Measurements from ENCODE around the gene SHANK2. TPM values are rescaled to one million over a fixed set of nuclear protein-coding genes. Genes with fewer than 3 reads are reported as not detected.

The SHANK2 gene
- total RNA-seq, 1 donor from 2014 or later = 8.1 TPM

GRCh38 chr11:71247551-71248250 is 4.7 kb downstream of the SHANK2 start:
- Histone ChIP-seq H3F3A (ENCODE audit: low read depth) (peaks cover 41% of the 10 kb centered on the region), H3K9ac (no peak overlapping the region), H3K27ac (no peak overlapping the region), H3K79me2 (ENCODE audit: low read depth) (peaks cover 10% of the 10 kb centered on the region), H3K4me2 (peak overlapping the region; percentile 69), H3K9me3 (ENCODE audit: low read depth) (no peaks in the 10 kb centered on the region), H3K4me3 (no peak overlapping the region), H3K4me1 (peaks cover 40% of the 10 kb centered on the region), H3K27me3 (peaks cover 48% of the 10 kb centered on the region), H2AFZ (replicated peaks) (no peak overlapping the region), H4K20me1 (ENCODE audit: low read depth) (peaks cover 25% of the 10 kb centered on the region), H3K36me3 (no peaks in the 10 kb centered on the region)
- Mint-ChIP-seq H3K36me3 (no peaks in the 10 kb centered on the region), H3K27ac (no peak overlapping the region), H3K27me3 (ENCODE audit: insufficient read depth, low read depth) (peaks cover 34% of the 10 kb centered on the region), H3K9me3 (peaks cover 2% of the 10 kb centered on the region), H3K4me1 (peaks cover 35% of the 10 kb centered on the region), H3K4me3 (no peak overlapping the region)
- TF ChIP-seq EZH2phosphoT487 (IDR thresholded peaks at IDR 0.05) = no peak
- no peak for TF ChIP-seq CTCF (IDR thresholded peaks at IDR 0.05)
- TF ChIP-seq EZH2 (IDR thresholded peaks at IDR 0.05) = no peak
- DNase-seq (ENCODE audit: low spot score) = peak; percentile 77

- Mint-ChIP-seq H3K4me3 (no peak overlapping the region), H3K27ac (no peak overlapping the region), H3K9me3 (peaks cover 2% of the 10 kb centered on the region), H3K36me3 (no peaks in the 10 kb centered on the region), H3K27me3 (ENCODE audit: insufficient read depth, low read depth) (peaks cover 31% of the 10 kb centered on the region), H3K4me1 (peaks cover 41% of the 10 kb centered on the region)
- peaks cover 38% of the 10 kb centered on the region for H3K27me3 ChIP-seq
- H3K36me3 ChIP-seq = no peaks in the 10 kb centered on the region
- no peak overlapping the region for H3K27ac ChIP-seq
- peaks cover 18% of the 10 kb centered on the region for H3K79me2 ChIP-seq (ENCODE audit: low read depth)
- no peaks in the 10 kb centered on the region for H3K9me3 ChIP-seq (ENCODE audit: low read depth)
- peaks cover 41% of the 10 kb centered on the region for H3F3A ChIP-seq (ENCODE audit: low read depth)
- DNase-seq (ENCODE audit: low spot score) = peak; percentile 68
- peak overlapping the region; percentile 10 for H3K4me3 ChIP-seq
- peaks cover 25% of the 10 kb centered on the region for H4K20me1 ChIP-seq (ENCODE audit: low read depth)
- H3K9ac ChIP-seq = no peak overlapping the region
- peaks cover 40% of the 10 kb centered on the region for H3K4me1 ChIP-seq
- peak overlapping the region; percentile 69 for H3K4me2 ChIP-seq
- TF ChIP-seq EZH2phosphoT487 (IDR thresholded peaks at IDR 0.05) = no peak
- TF ChIP-seq CTCF (IDR thresholded peaks at IDR 0.05) = no peak
- TF ChIP-seq EZH2 (IDR thresholded peaks at IDR 0.05) = no peak
- no peak overlapping the region for H2AFZ ChIP-seq (replicated peaks)
These were observed 5.8 kb downstream of the SHANK2 start for GRCh38 chr11:71246559-71246958.

DNA sequence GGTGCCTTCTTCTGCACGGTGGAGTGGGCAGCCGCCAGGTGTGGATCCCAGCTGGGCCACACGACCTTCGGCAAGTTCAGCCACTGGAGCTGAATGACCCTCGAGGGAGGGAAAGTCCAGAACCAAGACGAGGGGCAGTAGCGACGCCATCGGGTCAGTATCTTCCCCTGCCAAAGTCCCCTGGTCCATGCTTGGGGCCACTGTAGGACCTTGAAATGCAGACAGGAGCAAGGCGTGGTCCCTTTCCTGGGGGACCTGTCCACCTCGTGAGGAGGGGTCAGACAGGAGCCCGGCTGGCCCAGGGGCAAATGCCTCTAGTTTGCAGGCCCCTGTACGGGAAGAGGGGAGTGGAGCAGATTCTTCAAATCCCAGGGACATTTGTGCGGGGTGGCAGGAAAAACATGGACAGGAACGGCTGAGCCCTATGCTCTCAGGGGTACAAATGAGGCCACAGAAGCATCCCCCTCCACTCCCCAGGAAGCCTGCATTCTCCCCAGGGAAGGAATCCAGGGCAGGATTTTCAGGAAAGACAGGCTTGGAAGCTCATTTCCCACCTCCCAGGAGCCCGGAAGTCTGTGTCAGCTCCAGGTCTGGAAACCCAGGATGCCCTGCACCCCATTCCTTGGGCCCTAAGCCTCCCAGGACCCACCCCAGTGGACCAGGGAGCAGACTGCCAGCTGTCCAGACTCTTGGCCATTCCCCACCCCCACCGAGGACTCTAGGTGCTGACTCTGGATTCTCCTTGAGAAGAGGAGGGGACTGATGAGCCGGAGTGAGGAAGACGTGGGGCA is 6.6 kb downstream of the SHANK2 start:
- peaks cover 25% of the 10 kb centered on the region for H4K20me1 ChIP-seq (ENCODE audit: low read depth)
- H3K79me2 ChIP-seq (ENCODE audit: low read depth) = peaks cover 18% of the 10 kb centered on the region
- Mint-ChIP-seq H3K9me3 (peaks cover 2% of the 10 kb centered on the region), H3K4me1 (peaks cover 48% of the 10 kb centered on the region), H3K27me3 (ENCODE audit: insufficient read depth, low read depth) (peaks cover 28% of the 10 kb centered on the region), H3K27ac (no peak overlapping the region), H3K36me3 (no peaks in the 10 kb centered on the region), H3K4me3 (no peak overlapping the region)
- peak overlapping the region; percentile 69 for H3K4me2 ChIP-seq
- H3K9me3 ChIP-seq (ENCODE audit: low read depth) = no peaks in the 10 kb centered on the region
- TF ChIP-seq CTCF (IDR thresholded peaks at IDR 0.05) (no peak), EZH2phosphoT487 (IDR thresholded peaks at IDR 0.05) (no peak), EZH2 (IDR thresholded peaks at IDR 0.05) (no peak)
- H3K27ac ChIP-seq = no peak overlapping the region
- H3F3A ChIP-seq (ENCODE audit: low read depth) = peaks cover 41% of the 10 kb centered on the region
- peak overlapping the region; percentile 10 for H3K4me3 ChIP-seq
- peak overlapping the region; percentile 47 for H2AFZ ChIP-seq (replicated peaks)
- H3K36me3 ChIP-seq = no peaks in the 10 kb centered on the region
- H3K4me1 ChIP-seq = peaks cover 41% of the 10 kb centered on the region
- no peak for DNase-seq (ENCODE audit: low spot score)
- peaks cover 30% of the 10 kb centered on the region for H3K27me3 ChIP-seq
- H3K9ac ChIP-seq = no peak overlapping the region
